LNCaP clone FGC (cell line): ENCODE data around the gene DLGAP1.

ENCODE experiments used
- DNase-seq: peaks from one replicate; pipeline ENCODE4 v3.0.0-alpha.2; 2011; ENCODE audit warnings: low read depth
- H3K4me3 ChIP-seq: 2 replicates; pipeline ENCODE4 v1.5.1; 2011; ENCODE audit warnings: mild to moderate bottlenecking, low read depth, low read length, control low read depth
- CTCF ChIP-seq: IDR thresholded peaks from 2 replicates; pipeline ENCODE4 v1.5.1; 2012; ENCODE audit warnings: mild to moderate bottlenecking; ENCODE audit not compliant: control insufficient read depth, insufficient read depth; ENCODE audit errors: extremely low read depth

Gene DLGAP1

GRCh38 chr18:4134700-4135099, 320.4 kb downstream of the DLGAP1 start:
- DNase-seq: no peak
- no peak overlapping the region for H3K4me3 ChIP-seq
- TF ChIP-seq CTCF: no peak

GRCh38 chr18:4130734-4131719, 324.1 kb downstream of the DLGAP1 start:
- DNase-seq: no peak
- 0 out of 2 replicates have a peak, but pooled peaks have one; percentile 4 for TF ChIP-seq CTCF
- H3K4me3 ChIP-seq: no peak overlapping the region

GRCh38 chr18:4126939-4127338, 328.2 kb downstream of the DLGAP1 start:
- no peak overlapping the region for H3K4me3 ChIP-seq
- TF ChIP-seq CTCF: no peak

GRCh38 chr18:4125627-4126230, 329.4 kb downstream of the DLGAP1 start:
- no peak overlapping the region for H3K4me3 ChIP-seq
- TF ChIP-seq CTCF: no peak
- DNase-seq: peak; percentile 4

More at GRCh38 chr18:4126939-4127338, 328.2 kb downstream of the DLGAP1 start:
- DNase-seq: no peak

- no peak for DNase-seq
- no peak for TF ChIP-seq CTCF
- H3K4me3 ChIP-seq: no peak overlapping the region
These were observed 329.9 kb downstream of the DLGAP1 start for GRCh38 chr18:4125224-4125623.

- DNase-seq: no peak
- no peak overlapping the region for H3K4me3 ChIP-seq
- TF ChIP-seq CTCF: no peak
These were observed 335.3 kb downstream of the DLGAP1 start for GRCh38 chr18:4119813-4120212.
